H1 (cell line): ENCODE results near the gene AP2A2. TPM values are rescaled to one million over a fixed set of nuclear protein-coding genes. Genes with fewer than 3 reads are reported as not detected.

Experiments used
- CTCF ChIA-PET: fragments of 300-600 bp; sonication (Branson Sonifier 250); formaldehyde crosslinking; loops from one replicate; lab custom pipeline; 2021; ENCODE audit not compliant: partially characterized antibody; lab: Charles Lee
- POLR2A ChIA-PET: fragments of 300-600 bp; sonication (Branson Sonifier 250); formaldehyde crosslinking; loops from one replicate; lab custom pipeline; 2021; ENCODE audit warnings: inconsistent platforms; ENCODE audit not compliant: partially characterized antibody; lab: Charles Lee
- DNase-seq, 2 experiments: peaks; one replicate each; pipeline versions ENCODE4 v3.0.0 to v3.0.0-alpha.2; 2010 to 2022; ENCODE audit warnings: low spot score in 2 of 2, low read depth in 1 of 2, mixed read lengths in 1 of 2
- FAIRE-seq: peaks from 2 replicates; lab custom pipeline; 2011; peaks lifted over from hg19 to GRCh38; lab: Jason Lieb, UNC
- H2AFZ ChIP-seq: 2 replicates; pipeline ENCODE4 v1.8.1; 2012; ENCODE audit warnings: low read length, inconsistent platforms
- H2AK5ac ChIP-seq: 2 replicates; pipeline ENCODE4 v1.6.1; 2013; ENCODE audit warnings: low read depth, low read length
- H2BK120ac ChIP-seq: replicated peaks from 2 replicates; pipeline ENCODE3; 2013; ENCODE audit warnings: low read depth, low read length, inconsistent platforms
- H2BK12ac ChIP-seq: 2 replicates; pipeline ENCODE4 v1.6.1; 2013; ENCODE audit warnings: low read depth, low read length
- H2BK15ac ChIP-seq: 2 replicates; pipeline ENCODE4 v1.6.1; 2013; ENCODE audit warnings: low read length
- H2BK20ac ChIP-seq: 2 replicates; pipeline ENCODE4 v1.6.1; 2013; ENCODE audit warnings: low read length
- H2BK5ac ChIP-seq: 2 replicates; pipeline ENCODE4 v1.6.1; 2013; ENCODE audit warnings: low read depth, low read length
- H3K14ac ChIP-seq: 2 replicates; pipeline ENCODE4 v1.6.1; 2013; ENCODE audit warnings: inconsistent platforms; ENCODE audit not compliant: insufficient read length
- H3K18ac ChIP-seq: 2 replicates; pipeline ENCODE4 v1.6.1; 2013; ENCODE audit warnings: low read length; ENCODE audit errors: extremely low read depth
- H3K23ac ChIP-seq: 2 replicates; pipeline ENCODE4 v1.6.1; 2013; ENCODE audit warnings: inconsistent platforms; ENCODE audit not compliant: insufficient read length
- H3K23me2 ChIP-seq: 2 replicates; pipeline ENCODE4 v1.6.1; 2013; ENCODE audit warnings: low read depth, low read length
- H3K27ac ChIP-seq: 2 replicates; pipeline ENCODE4 v1.6.1; 2011; ENCODE audit warnings: low read depth, low read length, inconsistent platforms
- H3K27me3 ChIP-seq, 4 experiments: replicated peaks in 1 of 4; 1 replicate in 1 of 4; 2 replicates in 3 of 4; pipeline versions ENCODE4 v1.6.1 to v1.8.1; 2011 to 2013; ENCODE audit warnings: low read length in 3 of 4, mild to moderate bottlenecking in 3 of 4, inconsistent platforms in 2 of 4, mixed read lengths in 2 of 4, moderate library complexity in 1 of 4; ENCODE audit not compliant: control insufficient read depth in 3 of 4, insufficient read depth in 3 of 4; ENCODE audit errors: extremely low read depth in 1 of 4
- H3K36me3 ChIP-seq, 4 experiments: 2 replicates each; pipeline versions ENCODE4 v1.6.1 to v1.8.1; 2011 to 2013; ENCODE audit warnings: mild to moderate bottlenecking in 4 of 4, low read length in 3 of 4, moderate library complexity in 2 of 4, control low read depth in 1 of 4, inconsistent platforms in 1 of 4; ENCODE audit not compliant: insufficient read depth in 4 of 4, control insufficient read depth in 2 of 4
- H3K4ac ChIP-seq: replicated peaks from 2 replicates; pipeline ENCODE3; 2013; ENCODE audit warnings: low read length, low read depth, mixed read lengths, inconsistent platforms; ENCODE audit not compliant: insufficient read length
- H3K4me1 ChIP-seq, 4 experiments: replicated peaks in 1 of 4; 1 replicate in 1 of 4; 2 replicates in 3 of 4; pipeline versions ENCODE4 v1.6.1 to v1.8.1; 2011 to 2013; ENCODE audit warnings: low read length in 3 of 4, inconsistent platforms in 2 of 4, mixed read lengths in 1 of 4; ENCODE audit not compliant: insufficient read depth in 4 of 4, control insufficient read depth in 3 of 4
- H3K4me2 ChIP-seq, 2 experiments: 2 replicates each; pipeline versions ENCODE4 v1.6.1 to v1.8.1; 2011 to 2013; ENCODE audit warnings: low read depth in 2 of 2, low read length in 2 of 2, control low read depth in 1 of 2, inconsistent platforms in 1 of 2, mild to moderate bottlenecking in 1 of 2; ENCODE audit not compliant: insufficient read depth in 1 of 2
- H3K4me3 ChIP-seq, 4 experiments: fragments of 200-600, 300-600 bp in 1 of 4; sonication (generic), shearing (Covaris generic), sonication (Bioruptor Twin) in 1 of 4; 2 replicates each; pipeline versions ENCODE4 v1.5.1 to v1.8.1; 2011 to 2016; ENCODE audit warnings: low read length in 4 of 4, low read depth in 3 of 4, control low read depth in 2 of 4, inconsistent platforms in 2 of 4, mild to moderate bottlenecking in 2 of 4, mixed read lengths in 1 of 4, moderate library complexity in 1 of 4; ENCODE audit not compliant: insufficient read depth in 2 of 4; ENCODE audit errors: extremely low read depth in 1 of 4
- H3K56ac ChIP-seq: replicated peaks from 2 replicates; pipeline ENCODE3; 2013; ENCODE audit warnings: low read depth, mild to moderate bottlenecking, mixed read lengths, low read length, inconsistent platforms; ENCODE audit not compliant: insufficient read length
- H3K79me1 ChIP-seq: 2 replicates; pipeline ENCODE4 v1.6.1; 2013; ENCODE audit warnings: low read depth, low read length, control low read depth
- H3K79me2 ChIP-seq, 2 experiments: 2 replicates each; pipeline versions ENCODE4 v1.6.1 to v1.8.1; 2012 to 2013; ENCODE audit warnings: low read length in 2 of 2, mild to moderate bottlenecking in 2 of 2, inconsistent platforms in 1 of 2; ENCODE audit not compliant: insufficient read depth in 2 of 2, control insufficient read depth in 1 of 2
- H3K9ac ChIP-seq, 4 experiments: replicated peaks in 1 of 4; 1 replicate in 1 of 4; 2 replicates in 3 of 4; pipeline versions ENCODE4 v1.6.1 to v1.8.1; 2011 to 2013; ENCODE audit warnings: low read depth in 3 of 4, low read length in 3 of 4, control low read depth in 2 of 4, mild to moderate bottlenecking in 2 of 4, moderate library complexity in 2 of 4, inconsistent platforms in 1 of 4; ENCODE audit errors: extremely low read depth in 1 of 4
- H3K9me3 ChIP-seq, 2 experiments: 2 replicates each; pipeline versions ENCODE4 v1.6.1 to v1.8.1; 2012 to 2013; ENCODE audit warnings: mild to moderate bottlenecking in 2 of 2, moderate library complexity in 2 of 2, control low read depth in 1 of 2, inconsistent platforms in 1 of 2, low read depth in 1 of 2, low read length in 1 of 2, mixed read lengths in 1 of 2; ENCODE audit not compliant: insufficient read depth in 2 of 2
- H4K20me1 ChIP-seq, 2 experiments: replicated peaks in 1 of 2; 2 replicates each; pipeline versions ENCODE3 to v1.8.1; 2011 to 2013; ENCODE audit warnings: inconsistent platforms in 2 of 2, low read length in 2 of 2, mild to moderate bottlenecking in 1 of 2; ENCODE audit not compliant: insufficient read depth in 2 of 2, control insufficient read depth in 1 of 2
- H4K5ac ChIP-seq: 2 replicates; pipeline ENCODE4 v1.6.1; 2013; ENCODE audit warnings: low read length, low read depth, mixed read lengths, inconsistent platforms; ENCODE audit not compliant: insufficient read length
- H4K8ac ChIP-seq: 2 replicates; pipeline ENCODE4 v1.8.0; 2013; ENCODE audit warnings: mild to moderate bottlenecking, moderate library complexity, low read length, inconsistent platforms; ENCODE audit not compliant: insufficient read depth; ENCODE audit errors: extremely low read depth
- H4K91ac ChIP-seq: replicated peaks from 2 replicates; pipeline ENCODE3; 2013; ENCODE audit warnings: low read length, mixed read lengths, inconsistent platforms; ENCODE audit not compliant: insufficient read length
- CHD1 ChIP-seq: IDR thresholded peaks from 2 replicates; pipeline ENCODE4 v1.6.1; 2012; ENCODE audit warnings: low read depth, low read length, improper control_type of control experiment
- CHD2 ChIP-seq: IDR thresholded peaks from 2 replicates; pipeline ENCODE4 v1.6.1; 2012; ENCODE audit warnings: low read length, improper control_type of control experiment
- KDM5A ChIP-seq: fragments of 200-600 bp; IDR thresholded peaks from 2 replicates; pipeline ENCODE4 v1.7.1; 2012; ENCODE audit warnings: mild to moderate bottlenecking, low read length, inconsistent platforms, mixed read lengths
- SIRT6 ChIP-seq: IDR thresholded peaks from one replicate; pipeline ENCODE4 v1.7.1; 2012; ENCODE audit warnings: low read length, inconsistent platforms
- SP2 ChIP-seq: IDR thresholded peaks from 2 replicates; pipeline ENCODE4 v1.6.1; 2012; ENCODE audit warnings: mild to moderate bottlenecking, low read length, inconsistent platforms
- WGBS, 2 experiments: shearing (Covaris generic) in 1 of 2; methylation state at CpG; one replicate each; pipeline versions ENCODE4 v1.1.6 to v1.1.7; 2013 to 2015; ENCODE audit warnings: low lambda C conversion rate in 2 of 2, mixed read lengths in 2 of 2, inconsistent platforms in 1 of 2, low coverage in 1 of 2, missing lambda C conversion rate in 1 of 2; ENCODE audit not compliant: insufficient replicate concordance in 2 of 2, insufficient coverage in 1 of 2, insufficient read length in 1 of 2; ENCODE audit errors: extremely low coverage in 1 of 2, missing lambda C conversion rate in 1 of 2; 5-methylcytosine and 5-hydroxymethylcytosine counted together
- polyA plus RNA-seq, 7 experiments: library from polyadenylated mRNA; depleted of rRNA in 3 of 7; stranded (reverse) in 5 of 7; unstranded in 2 of 7; fragments of >200 nt in 5 of 7; fragments of 200-250 nt in 2 of 7; gene quantifications; 1 replicate in 5 of 7; 2 replicates in 1 of 7; 4 replicates in 1 of 7; pipeline versions ENCODE4 v1.2.1 to v1.2.3, GENCODE V29; 2011 to 2013; ENCODE audit warnings: missing spikeins in 2 of 7, mixed read lengths in 2 of 7
- total RNA-seq: library from RNA; stranded (reverse); fragmentation: NEBNext Ultra II Directional; extraction: Animal tissue kit (Norgen Biotek cat#: 25700); gene quantifications from 2 replicates; pipeline ENCODE4 v1.2.1, GENCODE V29; 2021
- TF ChIP-seq, protein P1 (sequence below), 3 experiments: IDR thresholded peaks; 1 replicate in 2 of 3; 2 replicates in 1 of 3; pipeline versions ENCODE4 v1.5.1 to v1.6.1; 2011; ENCODE audit warnings: low read length in 3 of 3, mild to moderate bottlenecking in 3 of 3, inconsistent platforms in 2 of 3, low read depth in 1 of 3, moderate library complexity in 1 of 3; ENCODE audit not compliant: insufficient read depth in 1 of 3; ENCODE audit errors: control extremely low read depth in 1 of 3
- TF ChIP-seq, protein P2 (sequence below): IDR thresholded peaks from 2 replicates; pipeline ENCODE4 v1.6.1; 2012; ENCODE audit warnings: low read length, inconsistent platforms

AP2A2 gene
- total and polyA plus RNA-seq, 2 of the 8 experiments (the other 6 are each of a cell fraction or from before 2014, with no cell fraction given), result 50.0 to 65.0 TPM

DNA sequence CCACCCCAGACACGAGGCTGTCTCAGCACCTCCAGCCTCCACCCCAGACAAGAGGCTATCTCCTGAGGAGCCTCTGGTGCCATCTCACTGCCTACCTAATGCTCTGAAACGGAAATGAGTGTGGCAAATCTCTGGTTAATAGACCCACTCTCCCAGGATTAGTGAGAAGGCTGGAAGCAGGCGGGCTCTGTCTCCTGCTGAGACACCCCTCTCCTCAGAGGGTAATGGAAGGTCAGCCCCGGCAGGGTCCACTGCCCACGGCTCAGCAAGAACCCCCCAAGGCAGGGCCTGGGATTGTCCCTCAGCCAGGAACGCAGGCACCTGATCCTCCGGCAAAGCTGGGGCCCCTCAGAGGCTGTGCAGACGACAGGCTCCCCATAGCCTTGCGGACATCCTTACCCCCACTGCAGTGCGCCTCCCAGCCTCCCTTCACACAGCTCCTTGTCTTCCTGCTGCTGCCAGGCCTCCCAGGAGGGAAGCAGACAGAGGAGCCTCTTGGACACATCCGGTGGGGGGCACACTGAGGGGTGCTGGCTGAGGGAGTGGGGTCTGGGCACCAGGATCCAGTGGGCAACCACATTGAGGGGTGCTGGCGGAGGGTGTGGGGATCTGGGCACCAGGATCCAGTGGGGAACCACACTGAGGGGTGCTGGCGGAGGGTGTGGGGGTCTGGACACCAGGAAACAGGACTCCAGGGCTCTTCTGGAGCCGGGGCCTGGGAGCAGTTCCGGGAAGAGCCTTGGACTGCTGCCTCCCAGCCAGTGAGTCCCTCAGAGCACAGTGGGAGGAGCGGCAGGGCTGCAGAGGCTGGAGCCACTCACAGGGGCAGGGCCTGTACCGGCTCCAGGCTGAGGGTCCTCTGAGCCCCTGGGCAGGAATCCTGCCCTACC, 28.2 kb upstream of the AP2A2 start:
- H2AK5ac ChIP-seq, result no peak overlapping the region
- H2BK12ac ChIP-seq, result no peak overlapping the region
- no peak overlapping the region; the same call in none of the 2 replicates for H3K27ac ChIP-seq
- H3K79me2 ChIP-seq, result no peaks in the 10 kb centered on the region
- DNase-seq (no peak), FAIRE-seq (no peak)
- peaks cover 8 to 25% of the 10 kb centered on the region in 2 experiments for H4K20me1 ChIP-seq
- WGBS, 2 experiments, result 95% methylated on average over 15 of the region's 17 CpGs; no CpG with 5 or more reads in 1 of the 2 experiments
- no peaks in the 10 kb centered on the region for H3K9me3 ChIP-seq
- no peak overlapping the region for H4K91ac ChIP-seq
- H3K4me1 ChIP-seq, result peaks cover 0 to 1% (median 0%) of the 10 kb centered on the region in 4 experiments; a peak in 3 of 7 replicates
- H3K23me2 ChIP-seq, result no peaks in the 10 kb centered on the region
- no peak overlapping the region for H2BK120ac ChIP-seq
- no peak overlapping the region for H2AFZ ChIP-seq
- no peak overlapping the region for H3K4ac ChIP-seq
- H3K79me1 ChIP-seq, result no peaks in the 10 kb centered on the region
- no peak overlapping the region for H4K5ac ChIP-seq
- ChIA-PET CTCF (interaction anchor here (0.7 to 3.4 kb wide), 46 partner anchors 9 to 214 kb away, joined by 3 to 25 read pairs (median 4); partner anchors contain the start of genes MUC2, POLR2L and TSPAN4), POLR2A (interaction anchor here (0.6 to 1.9 kb wide), 7 partner anchors 11 to 153 kb away, joined by 3 to 5 read pairs (median 4); partner anchors contain the start of gene CHID1)
- H2BK20ac ChIP-seq, result no peak overlapping the region
- H3K56ac ChIP-seq, result no peak overlapping the region
- no peak overlapping the region for H3K9ac ChIP-seq
- H3K36me3 ChIP-seq, result peaks cover 19 to 36% (median 28%) of the 10 kb centered on the region in 4 experiments
- H3K4me3 ChIP-seq, result no peak overlapping the region
- H3K4me2 ChIP-seq, result no peak overlapping the region
- H3K23ac ChIP-seq, result no peak overlapping the region
- H3K27me3 ChIP-seq, result no peaks in the 10 kb centered on the region
- H3K18ac ChIP-seq, result no peak overlapping the region; the same call in 1 of the 2 replicates
- no peak overlapping the region for H2BK15ac ChIP-seq
- no peak overlapping the region for H3K14ac ChIP-seq
- H4K8ac ChIP-seq, result no peak overlapping the region; the same call in 1 of the 2 replicates
- H2BK5ac ChIP-seq, result no peak overlapping the region
- TF ChIP-seq, protein P1, sequence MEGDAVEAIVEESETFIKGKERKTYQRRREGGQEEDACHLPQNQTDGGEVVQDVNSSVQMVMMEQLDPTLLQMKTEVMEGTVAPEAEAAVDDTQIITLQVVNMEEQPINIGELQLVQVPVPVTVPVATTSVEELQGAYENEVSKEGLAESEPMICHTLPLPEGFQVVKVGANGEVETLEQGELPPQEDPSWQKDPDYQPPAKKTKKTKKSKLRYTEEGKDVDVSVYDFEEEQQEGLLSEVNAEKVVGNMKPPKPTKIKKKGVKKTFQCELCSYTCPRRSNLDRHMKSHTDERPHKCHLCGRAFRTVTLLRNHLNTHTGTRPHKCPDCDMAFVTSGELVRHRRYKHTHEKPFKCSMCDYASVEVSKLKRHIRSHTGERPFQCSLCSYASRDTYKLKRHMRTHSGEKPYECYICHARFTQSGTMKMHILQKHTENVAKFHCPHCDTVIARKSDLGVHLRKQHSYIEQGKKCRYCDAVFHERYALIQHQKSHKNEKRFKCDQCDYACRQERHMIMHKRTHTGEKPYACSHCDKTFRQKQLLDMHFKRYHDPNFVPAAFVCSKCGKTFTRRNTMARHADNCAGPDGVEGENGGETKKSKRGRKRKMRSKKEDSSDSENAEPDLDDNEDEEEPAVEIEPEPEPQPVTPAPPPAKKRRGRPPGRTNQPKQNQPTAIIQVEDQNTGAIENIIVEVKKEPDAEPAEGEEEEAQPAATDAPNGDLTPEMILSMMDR (IDR thresholded peaks at IDR 0.05; ENCODE audit: control extremely low read depth in 1 of 3, insufficient read depth in 1 of 3, low read depth in 1 of 3, low read length in 3 of 3), result no peak
- TF ChIP-seq, protein P2, sequence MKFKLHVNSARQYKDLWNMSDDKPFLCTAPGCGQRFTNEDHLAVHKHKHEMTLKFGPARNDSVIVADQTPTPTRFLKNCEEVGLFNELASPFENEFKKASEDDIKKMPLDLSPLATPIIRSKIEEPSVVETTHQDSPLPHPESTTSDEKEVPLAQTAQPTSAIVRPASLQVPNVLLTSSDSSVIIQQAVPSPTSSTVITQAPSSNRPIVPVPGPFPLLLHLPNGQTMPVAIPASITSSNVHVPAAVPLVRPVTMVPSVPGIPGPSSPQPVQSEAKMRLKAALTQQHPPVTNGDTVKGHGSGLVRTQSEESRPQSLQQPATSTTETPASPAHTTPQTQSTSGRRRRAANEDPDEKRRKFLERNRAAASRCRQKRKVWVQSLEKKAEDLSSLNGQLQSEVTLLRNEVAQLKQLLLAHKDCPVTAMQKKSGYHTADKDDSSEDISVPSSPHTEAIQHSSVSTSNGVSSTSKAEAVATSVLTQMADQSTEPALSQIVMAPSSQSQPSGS, result no peak
- TF ChIP-seq SIRT6 (no peak), CHD1 (no peak), SP2 (no peak), CHD2 (no peak), KDM5A (no peak)
